Bronchial smooth muscle cell (primary cell): ENCODE results near the gene SERPINE3. TPM values are rescaled to one million over a fixed set of nuclear protein-coding genes. Genes with fewer than 3 reads are reported as not detected.

Source experiments
- total RNA-seq: library from RNA; depleted of rRNA; stranded (reverse); fragments of >200 nt; gene quantifications from 2 replicates; pipeline ENCODE4 v1.2.1, GENCODE V29; 2014

SERPINE3 gene
- total RNA-seq = not detected in 2 replicates

GRCh38 chr13:51339354-51339753 lies at the start of gene SERPINE3:
Gene SERPINE3 (plus strand): TSS chr13:51339691. CDS start chr13:51341092, 1,401 bp downstream.

Other genes with a start within 250 kb of the SERPINE3 start
- not detected in 2 replicates for gene C13orf42, start 228.4 kb upstream of the SERPINE3 start, total RNA-seq
- gene FAM124A, start 117.3 kb upstream of the SERPINE3 start, total RNA-seq = under 0.01 TPM in 2 replicates
- gene INTS6, start 113.3 kb downstream of the SERPINE3 start, total RNA-seq = 27.4 and 33.3 TPM in 2 replicates
- 3.3 and 4.9 TPM in 2 replicates for gene WDFY2, start 244.8 kb downstream of the SERPINE3 start, total RNA-seq